HCT116 (cell line): Measurements from ENCODE around the gene PLAAT3. TPM values are rescaled to one million over a fixed set of nuclear protein-coding genes. Genes with fewer than 3 reads are reported as not detected.
"Not testable (repeated sequence)": the region's sequence is repeated elsewhere in the genome, so short reads cannot be mapped to it uniquely, and the experiment has no call there.

Experiments
- ATAC-seq: fragments of 200-7000 bp; cut with Tn5 transposase; 2 replicates; pipeline ENCODE4 v1.9.1; 2020; ENCODE audit warnings: mild to moderate bottlenecking, moderate library complexity
- BruUV-seq: library from RNA; stranded (reverse); fragments of 400-500 nt; replicated peaks from 2 replicates; lab custom pipeline; 2021; lab: Mats Ljungman, UMichigan
- CTCF ChIA-PET: fragments of 300-600 bp; sonication (Branson Sonifier 250); formaldehyde crosslinking; loops from one replicate; lab custom pipeline; 2021; ENCODE audit warnings: antibody characterized with exemption; lab: Charles Lee
- POLR2A ChIA-PET: fragments of 300-600, 350-600 bp; sonication (Branson Sonifier 250); formaldehyde crosslinking; loops from one replicate; lab custom pipeline; 2021; ENCODE audit warnings: antibody characterized with exemption; lab: Charles Lee
- RAD21 ChIA-PET, 2 experiments: fragments of 300-600 bp; sonication (Branson Sonifier 250); formaldehyde crosslinking; loops; one replicate each; lab custom pipeline; 2023; ENCODE audit warnings: low total read pairs in 2 of 2; ENCODE audit not compliant: uncharacterized antibody in 2 of 2, unreplicated experiment in 2 of 2, low non-redundant PET in 1 of 2; lab: Charles Lee
- DNase-seq: peaks from one replicate; pipeline ENCODE4 v3.0.0-alpha.2; 2010; ENCODE audit warnings: low read depth, low spot score
- H2AFZ ChIP-seq: fragments of 200-600 bp; shearing (Covaris generic), sonication (generic); 2 replicates; pipeline ENCODE4 v1.6.1; 2017; ENCODE audit warnings: low read depth, mixed run types, mixed read lengths, antibody characterized with exemption, low read length; ENCODE audit not compliant: poor library complexity, severe bottlenecking
- H3K27ac ChIP-seq: 2 replicates; pipeline ENCODE4 v1.5.1; 2012; ENCODE audit warnings: low read depth, low read length
- H3K27me3 ChIP-seq: fragments of 200-600 bp; sonication (generic); 2 replicates; pipeline ENCODE4 v1.6.1; 2016; ENCODE audit warnings: mixed run types, low read length, mixed read lengths; ENCODE audit not compliant: insufficient read depth
- H3K36me3 ChIP-seq, 2 experiments: fragments of 200-500 bp in 1 of 2; fragments of 200-600 bp in 1 of 2; sonication (Bioruptor generic) in 1 of 2; sonication (generic) in 1 of 2; 2 replicates each; pipeline versions ENCODE4 v1.5.1 to v1.6.1; 2014 to 2016; ENCODE audit warnings: low read length in 2 of 2, inconsistent platforms in 1 of 2, mixed read lengths in 1 of 2, mixed run types in 1 of 2; ENCODE audit not compliant: insufficient read depth in 2 of 2, control insufficient read depth in 1 of 2
- H3K4me1 ChIP-seq, 2 experiments: fragments of 200-600 bp in 1 of 2; sonication (generic) in 1 of 2; 2 replicates each; pipeline versions ENCODE4 v1.5.1 to v1.6.1; 2012 to 2017; ENCODE audit warnings: low read length in 2 of 2, inconsistent platforms in 1 of 2, mild to moderate bottlenecking in 1 of 2, mixed read lengths in 1 of 2, mixed run types in 1 of 2, moderate library complexity in 1 of 2; ENCODE audit not compliant: insufficient read depth in 2 of 2, control insufficient read depth in 1 of 2
- H3K4me2 ChIP-seq: fragments of 200-600 bp; sonication (generic); 2 replicates; pipeline ENCODE4 v1.6.1; 2017; ENCODE audit warnings: mixed run types, low read length, mixed read lengths
- H3K4me3 ChIP-seq, 2 experiments: fragments of 200-600 bp in 1 of 2; sonication (generic) in 1 of 2; replicated peaks in 1 of 2; 2 replicates each; pipeline ENCODE4 v1.5.1; 2011 to 2016; ENCODE audit warnings: low read length in 2 of 2, control low read depth in 1 of 2, low read depth in 1 of 2, mild to moderate bottlenecking in 1 of 2, mixed read lengths in 1 of 2, mixed run types in 1 of 2
- H3K79me2 ChIP-seq: fragments of 200-600 bp; sonication (generic); 2 replicates; pipeline ENCODE4 v1.6.1; 2017; ENCODE audit warnings: mild to moderate bottlenecking, mixed run types, low read length, moderate library complexity, mixed read lengths; ENCODE audit not compliant: insufficient read depth
- H3K9ac ChIP-seq: fragments of 200-600 bp; sonication (generic); 2 replicates; pipeline ENCODE4 v1.6.1; 2016; ENCODE audit warnings: low read length, mixed read lengths
- H3K9me2 ChIP-seq: fragments of 200-600 bp; sonication (generic), shearing (Covaris generic); 2 replicates; pipeline ENCODE4 v1.6.1; 2017; ENCODE audit warnings: mixed run types, mild to moderate bottlenecking, moderate library complexity; ENCODE audit not compliant: insufficient read depth
- H3K9me3 ChIP-seq, 2 experiments: fragments of 200-500 bp in 1 of 2; fragments of 200-600 bp in 1 of 2; sonication (Bioruptor generic) in 1 of 2; sonication (generic) in 1 of 2; 2 replicates each; pipeline ENCODE4 v1.6.1; 2014 to 2017; ENCODE audit warnings: low read length in 2 of 2, mixed read lengths in 2 of 2, inconsistent platforms in 1 of 2, low read depth in 1 of 2, mild to moderate bottlenecking in 1 of 2, mixed run types in 1 of 2, moderate library complexity in 1 of 2; ENCODE audit not compliant: control insufficient read depth in 1 of 2, insufficient read depth in 1 of 2
- H4K20me1 ChIP-seq: fragments of 200-600 bp; sonication (generic), shearing (Covaris generic); 2 replicates; pipeline ENCODE4 v1.6.1; 2017; ENCODE audit warnings: mixed run types, mild to moderate bottlenecking, moderate library complexity; ENCODE audit not compliant: insufficient read depth
- ATF3 ChIP-seq: IDR thresholded peaks from 2 replicates; pipeline ENCODE4 v1.6.1; 2012
- CBX3 ChIP-seq: IDR thresholded peaks from 2 replicates; pipeline ENCODE4 v1.6.1; 2012; ENCODE audit warnings: low read depth
- CTCF ChIP-seq, 3 experiments: fragments of 200-600 bp in 1 of 3; sonication (generic) in 1 of 3; IDR thresholded peaks in 2 of 3; conservative IDR thresholded peaks in 1 of 3; 2 replicates each; pipeline ENCODE4 v1.5.1; 2012 to 2017; ENCODE audit warnings: low read depth in 2 of 3, low read length in 2 of 3, antibody characterized with exemption in 1 of 3, borderline replicate concordance in 1 of 3, control low read depth in 1 of 3, mild to moderate bottlenecking in 1 of 3, mixed read lengths in 1 of 3, mixed run types in 1 of 3, moderate library complexity in 1 of 3; ENCODE audit not compliant: insufficient read depth in 1 of 3
- EGR1 ChIP-seq: IDR thresholded peaks from 2 replicates; pipeline ENCODE4 v1.6.1; 2012; ENCODE audit warnings: low read depth
- ELF1 ChIP-seq: IDR thresholded peaks from 2 replicates; pipeline ENCODE4 v1.6.1; 2012; ENCODE audit warnings: low read depth, borderline replicate concordance
- JUND ChIP-seq: IDR thresholded peaks from 2 replicates; pipeline ENCODE4 v1.6.1; 2012
- POLR2AphosphoS5 ChIP-seq: IDR thresholded peaks from 2 replicates; pipeline ENCODE4 v1.6.1; 2011; ENCODE audit warnings: mild to moderate bottlenecking, low read depth, low read length, moderate library complexity
- RAD21 ChIP-seq: IDR thresholded peaks from 2 replicates; pipeline ENCODE4 v1.6.1; 2012; ENCODE audit warnings: low read depth, mild to moderate bottlenecking
- SP1 ChIP-seq: IDR thresholded peaks from 2 replicates; pipeline ENCODE4 v1.6.1; 2012; ENCODE audit warnings: low read depth
- TCF7L2 ChIP-seq: IDR thresholded peaks from 2 replicates; pipeline ENCODE4 v1.7.0; 2011; ENCODE audit warnings: borderline replicate concordance, inconsistent platforms; ENCODE audit not compliant: insufficient read depth, insufficient read length; ENCODE audit errors: extremely low read depth
- ZFX ChIP-seq: fragments of 450-650 bp; IDR thresholded peaks from 2 replicates; pipeline ENCODE4 v1.6.1; 2017
- ZNF274 ChIP-seq: fragments of 200-500 bp; sonication (Bioruptor generic); IDR thresholded peaks from 2 replicates; pipeline ENCODE4 v1.6.1; 2014; ENCODE audit warnings: mild to moderate bottlenecking, low read depth, low read length, inconsistent platforms
- intact Hi-C: fragments of 100-400 bp; cut with micrococcal nuclease; formaldehyde crosslinking; loops from 2 replicates; pipeline ENCODE4 v1.10.0; 2022
- total RNA-seq: library from RNA; stranded (reverse); gene quantifications from one replicate; pipeline ENCODE4 v1.2.1, GENCODE V29; 2021; ENCODE audit not compliant: unreplicated experiment

Gene PLAAT3
- total RNA-seq, 1 experiment from 2014 or later = 31.1 TPM

- H3K9me2 ChIP-seq = no peaks in the 10 kb centered on the region
- intact Hi-C loops = no loop called here
- no peak overlapping the region for H3K4me3 ChIP-seq
- TF ChIP-seq RAD21 = no peak
- H3K79me2 ChIP-seq = no peaks in the 10 kb centered on the region
- no TSS peak for BruUV-seq
- H3K9me3 ChIP-seq = no peaks in the 10 kb centered on the region
- H4K20me1 ChIP-seq = no peaks in the 10 kb centered on the region
- H3K9ac ChIP-seq = no peak overlapping the region
- ATAC-seq (no peak), DNase-seq (no peak)
- H3K27ac ChIP-seq = no peak overlapping the region
- POLR2A ChIA-PET = no interaction called here
- RAD21 ChIA-PET = no interaction called here
- no peak overlapping the region for H2AFZ ChIP-seq
- H3K36me3 ChIP-seq = no peaks in the 10 kb centered on the region
- no peaks in the 10 kb centered on the region; the same call in 1 of the 2 replicates for H3K27me3 ChIP-seq
- H3K4me2 ChIP-seq = no peak overlapping the region
- CTCF ChIA-PET = no interaction called here
- H3K4me1 ChIP-seq = no peaks in the 10 kb centered on the region
These were observed 67.2 kb downstream of the PLAAT3 start for GRCh38 chr11:63547061-63547460.

GRCh38 chr11:63543711-63544110 is 70.5 kb downstream of the PLAAT3 start:
- no peaks in the 10 kb centered on the region for H3K36me3 ChIP-seq
- TF ChIP-seq EGR1 (no peak), CTCF (IDR thresholded peaks at IDR 0.05 in 2 of 3, conservative IDR thresholded peaks at IDR 0.05 in 1 of 3; ENCODE audit: borderline replicate concordance in 1 of 3, insufficient read depth in 1 of 3, low read depth in 2 of 3, low read length in 2 of 3) (no peak), POLR2AphosphoS5 (no peak), SP1 (no peak), JUND (no peak), ZFX (no peak), CBX3 (no peak), ZNF274 (no peak), ATF3 (no peak), RAD21 (no peak), ELF1 (no peak), TCF7L2 (no peak)
- TF ChIP-seq, all 23 proteins: peak for 0
- intact Hi-C loops = no loop called here
- Histone ChIP-seq H3K27me3 (no peaks in the 10 kb centered on the region; the same call in 1 of the 2 replicates), H3K27ac (no peak overlapping the region), H2AFZ (no peak overlapping the region), H3K79me2 (no peaks in the 10 kb centered on the region), H3K9ac (no peak overlapping the region), H3K4me2 (no peak overlapping the region), H3K9me3 (no peaks in the 10 kb centered on the region), H3K4me3 (no peak overlapping the region), H3K4me1 (no peaks in the 10 kb centered on the region), H3K9me2 (no peaks in the 10 kb centered on the region), H4K20me1 (no peaks in the 10 kb centered on the region)
- no TSS peak for BruUV-seq
- no peak for ATAC-seq
- ChIA-PET POLR2A (no interaction called here), RAD21 (no interaction called here), CTCF (no interaction called here)
- no peak for DNase-seq

GRCh38 chr11:63542506-63542905 is 71.7 kb downstream of the PLAAT3 start:
- CTCF ChIA-PET, BruUV-seq, H3K4me1 ChIP-seq, H3K9me2 ChIP-seq, H3K27ac ChIP-seq, H3K9ac ChIP-seq, intact Hi-C loops, H3K27me3 ChIP-seq, H4K20me1 ChIP-seq, H3K9me3 ChIP-seq, H3K4me2 ChIP-seq, POLR2A ChIA-PET, H3K36me3 ChIP-seq, ATAC-seq, DNase-seq, H2AFZ ChIP-seq, H3K4me3 ChIP-seq, H3K79me2 ChIP-seq, RAD21 ChIA-PET: not testable (repeated sequence)
